Vagina (tissue), 2 donors: ENCODE data around the gene NOS3.

ENCODE experiments used
- CTCF ChIP-seq, 3 experiments: fragments of 450-650 bp in 2 of 3; fragments of 200-600 bp in 1 of 3; sonication (generic) in 1 of 3; IDR thresholded peaks; one replicate each; pipeline ENCODE4 v1.5.1; 2017 to 2019; ENCODE audit warnings: antibody characterized with exemption in 3 of 3, mild to moderate bottlenecking in 2 of 3, moderate library complexity in 2 of 3
- POLR2A ChIP-seq, 2 donors: fragments of 450-650 bp; IDR thresholded peaks; one replicate each; pipeline ENCODE4 v1.6.1; 2017; ENCODE audit warnings: antibody characterized with exemption in 2 of 2, mild to moderate bottlenecking in 2 of 2, moderate library complexity in 2 of 2
- POLR2AphosphoS5 ChIP-seq, 2 donors: sonication (generic); formaldehyde crosslinking; IDR thresholded peaks; one replicate each; pipeline ENCODE4 v1.9.0; 2017; ENCODE audit warnings: antibody characterized with exemption in 2 of 2, mild to moderate bottlenecking in 2 of 2, low read depth in 1 of 2; ENCODE audit not compliant: insufficient read depth in 1 of 2

GRCh38 chr7:151017953-151018420 lies 27.2 kb downstream of the NOS3 start:
- TF ChIP-seq CTCF (IDR thresholded peaks at IDR 0.05) (peak; percentile 61 to 85 (median 81)), POLR2AphosphoS5 (IDR thresholded peaks at IDR 0.05; ENCODE audit: insufficient read depth in 1 of 2, low read depth in 1 of 2) (peak in 1 of 2 donors; percentile 8), POLR2A (IDR thresholded peaks at IDR 0.05) (no peak)
